ENCODE results near the gene PODN. TPM values are rescaled to one million over a fixed set of nuclear protein-coding genes. Genes with fewer than 3 reads are reported as not detected.

PODN gene
- total and polyA plus RNA-seq, 2 donors (not counting 3 experiments of a cell fraction or from before 2014, with no cell fraction given), result 1.3 to 1.5 TPM

GRCh38 chr1:53130878-53131589, 69.0 kb downstream of the PODN start:
- CTCF ChIA-PET, result no interaction called here
- Histone ChIP-seq H3K36me3 (ENCODE audit: control insufficient read depth in 2 of 2, extremely low read depth in 1 of 2, insufficient read depth in 2 of 2, low read length in 2 of 2) (no peaks in the 10 kb centered on the region), H3K4me1 (ENCODE audit: control insufficient read depth, extremely low read depth, insufficient read depth, low read length) (no peaks in the 10 kb centered on the region), H3K79me2 (ENCODE audit: control insufficient read depth, insufficient read depth, low read length) (no peaks in the 10 kb centered on the region), H3K4me2 (ENCODE audit: insufficient read depth, low read length) (no peak overlapping the region), H3K4me3 (replicated peaks in 1 of 3; ENCODE audit: insufficient read depth in 1 of 3, low read depth in 1 of 3, low read length in 3 of 3) (no peak overlapping the region), H4K20me1 (replicated peaks; ENCODE audit: control insufficient read depth, extremely low read depth, insufficient read depth, low read length) (no peaks in the 10 kb centered on the region), H3K9ac (replicated peaks; ENCODE audit: extremely low read depth, insufficient read depth, low read length) (no peak overlapping the region), H3K27ac (ENCODE audit: insufficient read depth, low read depth, low read length) (no peak overlapping the region), H2AFZ (ENCODE audit: low read depth, low read length) (no peak overlapping the region), H3K9me1 (replicated peaks; ENCODE audit: control insufficient read depth, extremely low read depth, insufficient read depth, low read length) (no peaks in the 10 kb centered on the region), H3K9me3 (replicated peaks; ENCODE audit: control insufficient read depth, insufficient read depth, low read length) (no peaks in the 10 kb centered on the region), H3K27me3 (ENCODE audit: control insufficient read depth in 2 of 2, insufficient read depth in 2 of 2, low read length in 2 of 2) (peaks cover 0 to 4% of the 10 kb centered on the region in 2 experiments)
- dilution Hi-C loops (cut with MboI; ENCODE audit: extremely low pct_ligation_motif_present, low sequenced_read_pairs), result no loop called here
- POLR2A ChIA-PET, result interaction anchor here (0.6 kb wide), 1 partner anchor 25 kb away, joined by 5 read pairs; no protein-coding TSS in a partner anchor
- FAIRE-seq, result no peak
- no TSS peak for BruUV-seq (replicated peaks)
- TF ChIP-seq POLR2AphosphoS5 (IDR thresholded peaks at IDR 0.05; ENCODE audit: insufficient read depth, low read depth, low read length) (no peak), FOS (IDR thresholded peaks at IDR 0.05; ENCODE audit: borderline replicate concordance, insufficient read depth, low read length) (no peak), CTCF (IDR thresholded peaks at IDR 0.05; ENCODE audit: extremely low read depth in 1 of 2, insufficient read depth in 1 of 2, low read depth in 1 of 2, low read length in 2 of 2) (no peak), EZH2 (IDR thresholded peaks at IDR 0.05; ENCODE audit: borderline replicate concordance, low read depth, low read length, severe bottlenecking) (no peak), MAX (IDR thresholded peaks at IDR 0.05; ENCODE audit: insufficient read depth, insufficient read length) (no peak), MYC (IDR thresholded peaks at IDR 0.05; ENCODE audit: low read depth, low read length) (no peak), GATA2 (IDR thresholded peaks at IDR 0.05; ENCODE audit: insufficient read depth, insufficient read length, low read depth, low read length) (no peak), JUN (IDR thresholded peaks at IDR 0.05; ENCODE audit: borderline replicate concordance, insufficient read depth, insufficient read length, low read depth) (no peak), POLR2A (IDR thresholded peaks at IDR 0.05; ENCODE audit: low read depth, low read length) (no peak)
- no peak for DNase-seq (ENCODE audit: low read depth, low spot score)
- intact Hi-C loops (cut with micrococcal nuclease), result no loop called here
